HG03354 (cell line): ENCODE results near the gene SLFN12L.
"Not testable (repeated sequence)": the region's sequence is repeated elsewhere in the genome, so short reads cannot be mapped to it uniquely, and the experiment has no call there.

ENCODE experiments used
- ATAC-seq: cut with Tn5 transposase; IDR thresholded peaks from one replicate; pipeline ENCODE4 v1.9.1; 2021; ENCODE audit warnings: mild to moderate bottlenecking; ENCODE audit not compliant: unreplicated experiment, poor library complexity, severe bottlenecking

Gene SLFN12L

DNA sequence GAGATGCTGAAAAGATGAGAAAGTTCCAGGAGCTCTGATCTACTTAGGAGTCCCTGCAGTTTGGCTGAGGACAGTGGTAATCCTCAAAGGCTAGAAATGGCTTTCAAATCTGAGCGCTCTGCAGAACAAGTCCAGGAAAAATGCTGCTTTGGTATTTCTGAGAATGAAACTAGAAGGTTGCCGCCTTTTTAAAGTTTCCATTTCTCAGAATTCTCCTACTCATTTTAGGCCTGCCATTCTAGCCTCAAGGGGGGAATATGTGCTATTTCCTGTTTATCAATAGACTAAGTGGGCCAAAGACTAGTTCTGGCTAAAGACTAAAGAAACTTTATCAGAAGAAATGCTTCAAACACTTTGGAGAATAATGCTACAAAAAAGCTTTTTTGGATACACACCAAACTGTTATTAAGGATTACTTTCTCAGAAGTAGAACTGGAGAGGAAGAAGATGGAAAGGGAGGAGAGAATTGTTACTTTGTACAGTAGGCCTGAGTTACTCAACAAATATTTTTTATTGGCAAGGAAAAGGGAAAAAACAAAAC, at the start of gene SLFN12L:
Gene SLFN12L (minus strand): TSS at position 78 of the 541 bp plus-strand sequence. CDS start 15,314 bp downstream, outside the sequence.
- no peak for ATAC-seq

DNA sequence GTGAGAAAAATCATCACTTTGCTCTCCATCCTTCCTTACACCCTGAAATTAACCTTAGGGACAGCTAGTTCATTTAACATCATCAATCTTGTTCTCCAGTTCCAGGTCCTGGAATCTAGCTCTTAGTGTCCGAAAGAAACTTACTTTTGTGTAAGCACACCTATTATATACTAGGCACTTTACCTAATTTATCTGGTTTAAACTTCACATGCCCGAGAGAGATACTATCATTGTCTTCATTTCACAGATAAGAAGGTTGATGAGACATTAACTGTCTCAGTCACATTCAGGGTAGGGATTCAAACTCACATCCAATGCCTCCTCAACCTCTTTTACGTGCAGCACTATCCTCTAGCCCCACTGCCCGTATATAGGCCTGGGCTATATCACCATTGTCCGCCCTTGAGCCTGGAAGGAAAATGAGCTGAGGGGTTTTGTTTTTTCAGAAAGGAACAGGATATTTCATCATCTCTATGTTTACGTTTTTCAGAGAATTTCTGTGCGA, 49.1 kb upstream of the SLFN12L start:
- peak; percentile 11 for ATAC-seq

DNA sequence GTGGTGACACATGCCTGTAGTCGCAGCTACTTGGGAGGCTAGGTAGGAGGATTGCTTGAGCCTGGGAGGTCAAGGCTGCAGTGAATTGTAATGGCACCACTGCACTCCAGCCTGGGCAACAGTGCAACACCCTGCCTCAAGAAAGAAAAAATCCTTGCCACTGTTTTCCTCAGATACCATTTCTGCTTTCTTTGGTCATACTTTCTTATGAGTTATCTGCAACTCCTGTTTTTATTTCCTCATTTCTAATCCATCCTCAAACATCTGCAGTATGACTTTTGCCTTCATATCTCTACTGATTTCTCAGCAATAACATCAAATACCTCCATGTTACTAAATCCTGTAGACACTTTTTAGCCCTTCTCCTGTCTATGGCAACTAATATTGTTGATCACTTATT, 46.6 kb upstream of the SLFN12L start:
- no peak for ATAC-seq

DNA sequence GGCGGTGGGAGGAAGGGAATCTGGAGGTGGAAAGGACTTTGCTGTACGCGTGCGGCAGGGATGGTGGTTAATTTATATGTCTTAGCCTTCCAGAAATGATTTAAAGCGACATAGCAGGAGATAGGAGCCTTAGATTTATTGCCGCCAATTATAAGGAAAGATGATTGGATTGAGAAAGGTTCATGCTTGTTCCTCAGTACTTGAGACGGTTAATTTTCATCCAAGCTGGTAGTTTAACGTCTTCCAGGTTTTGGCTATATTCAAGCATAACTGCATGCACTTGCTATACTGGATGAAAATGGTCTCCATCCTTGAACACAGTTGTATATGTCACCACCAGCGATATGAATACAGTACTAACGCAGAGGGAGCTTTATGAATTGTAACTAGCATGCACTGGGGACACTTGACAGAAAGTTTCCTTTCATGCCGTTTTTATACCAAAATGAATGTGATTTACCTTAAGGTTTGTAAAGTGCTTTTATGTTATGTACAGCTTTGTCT, 41.5 kb upstream of the SLFN12L start:
- ATAC-seq: no peak

- ATAC-seq: peak; percentile 86
Observed at GRCh38 chr17:35578197-35578928, 40.9 kb upstream of the SLFN12L start, which contains the start of gene PEX12. PEX12 (minus strand) TSS chr17:35578571; CDS start chr17:35578021, 550 bp downstream.

- ATAC-seq: peak; percentile 13
Observed at GRCh38 chr17:35577830-35578196, 40.3 kb upstream of the SLFN12L start.

GRCh38 chr17:35575759-35576158, 38.3 kb upstream of the SLFN12L start:
- no peak for ATAC-seq

DNA sequence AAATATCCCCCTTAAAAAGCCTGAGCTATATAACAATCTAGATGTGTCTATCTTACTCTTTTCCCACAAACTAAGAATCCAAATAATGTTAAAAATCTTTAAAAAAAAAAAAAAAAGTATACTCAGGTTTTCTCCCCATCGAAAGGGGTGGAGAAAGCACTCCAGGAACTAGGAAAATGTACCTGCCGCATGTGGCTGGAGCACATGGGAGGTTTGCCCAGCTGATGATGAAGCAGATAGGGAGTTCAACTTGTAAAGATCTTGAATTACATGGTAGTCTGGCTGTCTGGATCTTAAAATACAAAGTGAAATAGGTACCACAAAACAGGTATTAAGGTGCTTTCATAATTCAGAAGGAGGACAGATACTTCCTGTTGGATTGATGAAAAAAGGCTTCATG, 31.9 kb upstream of the SLFN12L start:
- ATAC-seq: no peak

GRCh38 chr17:35568561-35568960, 31.1 kb upstream of the SLFN12L start:
- ATAC-seq: no peak

DNA sequence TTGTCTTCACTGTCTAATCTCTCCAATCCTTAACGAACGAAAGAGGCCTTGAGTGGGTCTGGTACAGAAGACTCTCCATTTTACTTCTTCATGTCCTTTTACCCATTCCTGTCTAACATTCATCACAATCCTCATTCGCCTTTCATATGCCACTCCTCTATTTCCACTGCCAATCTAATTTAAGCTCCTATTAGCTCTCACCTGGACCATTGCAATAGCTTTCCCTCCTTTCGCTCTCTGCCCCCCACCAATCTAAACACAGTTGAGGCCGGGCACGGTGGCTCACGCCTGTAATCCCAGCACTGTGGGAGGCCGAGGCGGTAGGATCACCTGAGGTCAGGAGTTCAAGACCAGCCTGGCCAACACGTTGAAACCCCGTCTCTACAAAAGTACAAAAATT, 29.5 kb upstream of the SLFN12L start:
- no peak for ATAC-seq

DNA sequence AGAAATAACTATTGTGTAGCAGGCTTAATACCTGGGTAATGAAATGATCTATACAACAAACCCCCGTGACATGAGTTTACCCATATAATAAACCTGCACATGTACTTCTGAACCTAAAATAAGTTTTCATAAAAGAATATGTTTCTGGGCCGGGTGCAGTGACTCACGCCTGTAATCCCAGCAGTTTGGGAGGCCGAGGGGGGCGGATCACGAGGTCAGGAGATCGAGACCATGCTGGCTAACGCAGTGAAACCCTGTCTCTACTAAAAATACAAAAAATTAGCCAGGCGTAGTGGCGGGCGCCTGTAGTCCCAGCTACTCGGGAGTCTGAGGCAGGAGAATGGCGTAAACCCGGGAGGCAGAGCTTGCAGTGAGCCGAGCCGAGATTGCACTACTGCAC, 25.7 kb upstream of the SLFN12L start:
- ATAC-seq: not testable (repeated sequence)

DNA sequence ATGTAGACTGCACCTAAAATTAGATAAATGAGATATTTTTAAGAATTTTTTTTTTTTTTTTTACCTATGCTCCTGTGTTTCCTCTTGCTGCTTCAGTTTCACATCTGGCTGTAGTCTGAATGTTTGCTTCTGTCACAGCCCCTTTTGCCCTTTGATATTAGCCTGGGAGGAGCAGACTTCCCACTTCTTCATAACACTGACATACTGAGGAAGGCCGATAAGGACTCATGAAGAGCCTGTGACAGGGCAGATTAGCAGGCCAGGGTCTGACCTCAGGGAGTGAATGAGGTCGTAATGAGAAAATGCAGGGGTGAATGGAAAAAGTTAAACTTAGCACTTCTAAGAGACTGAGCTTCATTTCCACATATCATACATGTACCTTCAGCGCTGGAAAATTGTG, 23.2 kb upstream of the SLFN12L start, which contains the start of gene SLFN14:
Gene SLFN14 (minus strand): TSS at position 117 of the 400 bp plus-strand sequence. CDS start 2,757 bp downstream, outside the sequence.
- ATAC-seq: no peak

GRCh38 chr17:35559495-35560210, 22.2 kb upstream of the SLFN12L start:
- no peak for ATAC-seq

GRCh38 chr17:35557353-35557752, 19.9 kb upstream of the SLFN12L start:
- ATAC-seq: no peak

GRCh38 chr17:35555691-35556090, 18.2 kb upstream of the SLFN12L start:
- ATAC-seq: no peak

- no peak for ATAC-seq
Observed at GRCh38 chr17:35554668-35555067, 17.2 kb upstream of the SLFN12L start.

GRCh38 chr17:35553310-35553709, 15.8 kb upstream of the SLFN12L start:
- no peak for ATAC-seq

- ATAC-seq: no peak
Observed at GRCh38 chr17:35548978-35549377, 11.5 kb upstream of the SLFN12L start.

DNA sequence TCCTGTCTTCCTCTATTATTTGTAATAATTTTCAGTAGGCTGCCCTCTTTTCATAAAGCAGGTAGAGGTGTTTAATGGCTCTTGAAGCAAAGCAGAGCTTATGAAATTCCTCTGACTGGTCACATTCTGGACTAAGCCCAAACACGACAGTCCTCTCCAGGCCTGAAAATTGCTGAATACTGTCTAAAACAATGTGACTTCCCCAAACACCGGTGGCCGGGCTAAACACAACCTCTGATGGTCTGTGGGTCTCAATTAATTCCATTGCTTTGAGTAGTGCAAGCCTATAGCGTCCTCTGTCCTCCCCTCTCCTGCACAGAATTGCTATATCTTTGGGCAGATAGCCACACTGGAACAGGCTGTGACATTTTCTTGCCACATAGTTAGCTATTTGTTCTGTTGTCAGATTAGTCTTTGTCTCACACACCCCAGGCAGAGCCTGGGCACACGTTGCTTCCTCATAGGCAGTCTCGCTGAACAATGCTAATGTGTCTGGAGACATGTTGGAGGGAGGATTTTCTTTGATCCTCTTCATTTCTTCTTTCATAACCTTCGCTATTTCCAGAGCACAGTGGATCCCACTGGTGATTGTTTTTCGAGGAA, 10.8 kb upstream of the SLFN12L start:
- ATAC-seq: no peak

DNA sequence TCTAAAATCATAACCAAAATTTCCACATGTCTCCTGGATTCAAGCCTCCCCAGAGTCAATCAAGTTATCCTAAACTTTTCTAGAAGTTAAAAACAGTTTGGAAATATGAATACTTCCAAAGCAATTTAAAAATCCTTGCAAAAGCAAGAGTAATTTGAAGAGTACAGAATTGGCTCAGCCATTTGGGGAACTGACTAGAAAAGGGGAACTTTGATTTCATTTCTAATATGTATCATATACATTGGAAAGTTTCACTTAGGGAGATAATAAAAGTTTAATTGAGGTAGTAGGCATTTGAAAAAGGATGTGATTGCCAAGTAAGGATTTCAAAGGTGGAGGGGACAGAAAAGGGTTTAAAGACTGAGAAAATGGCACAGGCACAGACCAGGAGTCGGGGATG, 9.0 kb upstream of the SLFN12L start:
- no peak for ATAC-seq
